Measurements from ENCODE around the gene NSD2. TPM values are rescaled to one million over a fixed set of nuclear protein-coding genes. Genes with fewer than 3 reads are reported as not detected.
A peak's percentile ranks its signal among the peaks of the same experiment; 100 is the strongest.

The NSD2 gene
- total RNA-seq, 1 experiment from 2014 or later, result 136 TPM

- H4K5ac ChIP-seq (ENCODE audit: insufficient read length, low read depth, low read length), result no peak overlapping the region
- no peak overlapping the region for H2BK12ac ChIP-seq (ENCODE audit: insufficient read length, low read depth, low read length)
- H3K56ac ChIP-seq (ENCODE audit: insufficient read length, low read depth, low read length), result no peak overlapping the region
- no peak overlapping the region for H3K4me2 ChIP-seq (ENCODE audit: insufficient read depth, insufficient read length, low read length)
- H3K27ac ChIP-seq (ENCODE audit: insufficient read length, low read depth, low read length), result no peak overlapping the region
- peaks cover 7% of the 10 kb centered on the region for H3K23me2 ChIP-seq (ENCODE audit: insufficient read length, low read depth, low read length, poor library complexity, severe bottlenecking)
- peaks cover 20 to 30% of the 10 kb centered on the region in 2 experiments for H3K4me1 Mint-ChIP-seq
- no peak overlapping the region for H3K18ac ChIP-seq (ENCODE audit: insufficient read length, low read depth, low read length)
- H4K91ac ChIP-seq (ENCODE audit: insufficient read length, low read depth, low read length), result no peak overlapping the region
- no peak overlapping the region for H3K14ac ChIP-seq (ENCODE audit: insufficient read depth, low read length)
- no peaks in the 10 kb centered on the region for H4K20me1 ChIP-seq (ENCODE audit: control insufficient read depth, insufficient read depth, insufficient read length)
- no peak overlapping the region for H3K23ac ChIP-seq (ENCODE audit: insufficient read length, low read depth, low read length)
- no peaks in the 10 kb centered on the region for H3K9me3 ChIP-seq (ENCODE audit: control insufficient read depth, low read depth, low read length)
- no peak overlapping the region for H2AK5ac ChIP-seq (ENCODE audit: insufficient read length, low read length)
- no peaks in the 10 kb centered on the region for H3K79me1 ChIP-seq (ENCODE audit: insufficient read depth, low read depth, low read length, poor library complexity, severe bottlenecking)
- no peaks in the 10 kb centered on the region; a peak in 1 of 7 replicates for H3K36me3 Mint-ChIP-seq (ENCODE audit: insufficient read depth in 1 of 3, low read depth in 3 of 3)
- WGBS (ENCODE audit: extremely low coverage, insufficient read length, low lambda C conversion rate), result no CpG with 5 or more reads among the region's 5 CpGs
- no peak overlapping the region for H2BK120ac ChIP-seq (ENCODE audit: low read depth, low read length, poor library complexity, severe bottlenecking)
- H3K79me2 ChIP-seq (ENCODE audit: insufficient read depth, low read length), result peaks cover 10% of the 10 kb centered on the region; the same call in 1 of the 2 replicates
- peaks cover 70% of the 10 kb centered on the region for H3K27me3 Mint-ChIP-seq (ENCODE audit: low read depth)
- H3K9me3 Mint-ChIP-seq, result no peaks in the 10 kb centered on the region
- no peak for TF ChIP-seq CTCF (conservative IDR thresholded peaks at IDR 0.05)
- H3K27ac Mint-ChIP-seq, result no peak overlapping the region
- no peak overlapping the region for H2BK15ac ChIP-seq (ENCODE audit: low read depth, low read length)
- peaks cover 48% of the 10 kb centered on the region for H3K27me3 ChIP-seq (ENCODE audit: insufficient read depth, low read length)
- peak overlapping the region in 1 of 2 experiments; percentile 51; a peak in 1 of 5 replicates for H3K4me3 Mint-ChIP-seq
- H3T11ph ChIP-seq (ENCODE audit: low read length), result no peak overlapping the region
- no peak overlapping the region for H2BK5ac ChIP-seq (ENCODE audit: insufficient read length, low read length)
- H4K8ac ChIP-seq (replicated peaks; ENCODE audit: insufficient read length, low read depth, low read length), result no peak overlapping the region
- DNase-seq, result no peak
- no peaks in the 10 kb centered on the region for H3K4me1 ChIP-seq (ENCODE audit: insufficient read depth, low read length)
- H2AFZ ChIP-seq (ENCODE audit: low read length), result no peak overlapping the region
- H3K9ac ChIP-seq (ENCODE audit: extremely low read depth, insufficient read length, low read length), result no peak overlapping the region
- no peak overlapping the region for H2BK20ac ChIP-seq (ENCODE audit: low read depth, low read length, poor library complexity, severe bottlenecking)
- H3K4ac ChIP-seq (ENCODE audit: low read depth, low read length), result no peak overlapping the region
These were observed 2.9 kb upstream of the NSD2 start for GRCh38 chr4:1868293-1868692.

Measured in H9 (cell line).